ENCODE data around the gene MESD. TPM values are rescaled to one million over a fixed set of nuclear protein-coding genes. Genes with fewer than 3 reads are reported as not detected.

The MESD gene
- polyA plus RNA-seq, 1 of the 3 experiments (the other 2 are of a cell fraction): 15.2 TPM

GRCh38 chr15:80915472-80915871 lies 74.1 kb downstream of the MESD start:
- Histone ChIP-seq H3K27ac (ENCODE audit: low read depth in 2 of 2, low read length in 1 of 2) (no peak overlapping the region), H3F3A (replicated peaks; ENCODE audit: insufficient read depth) (no peaks in the 10 kb centered on the region), H3K9me3 (no peaks in the 10 kb centered on the region), H3K36me3 (replicated peaks in 1 of 2; ENCODE audit: control insufficient read depth in 1 of 2, insufficient read depth in 2 of 2, low read length in 1 of 2) (peaks cover 0 to 6% of the 10 kb centered on the region in 2 experiments), H3K4me3 (ENCODE audit: low read depth in 2 of 2, low read length in 1 of 2) (no peak overlapping the region), H4K20me1 (ENCODE audit: insufficient read depth) (no peaks in the 10 kb centered on the region), H3K79me2 (ENCODE audit: insufficient read depth) (no peaks in the 10 kb centered on the region), H3K4me1 (ENCODE audit: control insufficient read depth in 1 of 2, insufficient read depth in 2 of 2, low read depth in 1 of 2, low read length in 1 of 2) (no peaks in the 10 kb centered on the region), H3K4me2 (no peak overlapping the region), H3K27me3 (ENCODE audit: insufficient read depth) (no peaks in the 10 kb centered on the region), H3K9ac (no peak overlapping the region), H2AFZ (ENCODE audit: low read depth) (no peak overlapping the region), H3K9me2 (no peaks in the 10 kb centered on the region)
- CTCF ChIA-PET: no interaction called here
- no peak for DNase-seq
- POLR2A ChIA-PET: no interaction called here
- 78% methylated on average over 3 of the region's 3 CpGs for WGBS (ENCODE audit: low lambda C conversion rate)
- TF ChIP-seq POLR2AphosphoS5 (IDR thresholded peaks at IDR 0.05; ENCODE audit: low read depth, low read length): no peak
- TF ChIP-seq FOXJ3 (CRISPR knock-in tag; IDR thresholded peaks at IDR 0.05): no peak
- no peak for TF ChIP-seq REST (IDR thresholded peaks at IDR 0.05; ENCODE audit: low read depth, low read length)
- no peak for TF ChIP-seq NRF1 (IDR thresholded peaks at IDR 0.05; ENCODE audit: low read depth, low read length)
- no peak for TF ChIP-seq FOXM1 (IDR thresholded peaks at IDR 0.05; ENCODE audit: low read depth)

DNA sequence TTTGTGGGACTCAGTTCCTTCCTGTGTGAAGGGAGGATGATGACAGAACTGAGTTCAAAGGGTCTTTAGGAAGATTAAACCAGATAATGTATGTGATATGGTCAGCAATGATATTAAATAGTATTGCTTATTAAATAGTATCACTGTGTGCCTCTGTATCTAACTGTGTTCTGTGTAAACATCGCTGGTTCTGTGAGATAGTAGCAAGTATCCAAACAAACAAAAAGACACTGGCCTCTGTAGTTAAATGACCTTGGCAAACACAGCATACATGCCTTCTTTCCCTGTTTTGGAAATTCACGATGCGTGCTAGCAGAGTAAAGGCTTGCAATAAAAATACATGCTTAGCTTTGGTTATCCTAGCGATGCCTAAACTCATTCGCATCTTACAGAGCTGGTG lies 76.1 kb downstream of the MESD start:
- Histone ChIP-seq H3K79me2 (ENCODE audit: insufficient read depth) (no peaks in the 10 kb centered on the region), H3K4me3 (ENCODE audit: low read depth in 2 of 2, low read length in 1 of 2) (no peak overlapping the region), H3K9ac (no peak overlapping the region), H3K9me3 (no peaks in the 10 kb centered on the region), H3K27me3 (ENCODE audit: insufficient read depth) (no peaks in the 10 kb centered on the region), H3K4me1 (ENCODE audit: control insufficient read depth in 1 of 2, insufficient read depth in 2 of 2, low read depth in 1 of 2, low read length in 1 of 2) (no peaks in the 10 kb centered on the region), H2AFZ (ENCODE audit: low read depth) (no peak overlapping the region), H3K36me3 (replicated peaks in 1 of 2; ENCODE audit: control insufficient read depth in 1 of 2, insufficient read depth in 2 of 2, low read length in 1 of 2) (peaks cover 4 to 15% of the 10 kb centered on the region in 2 experiments), H4K20me1 (ENCODE audit: insufficient read depth) (no peaks in the 10 kb centered on the region), H3K27ac (ENCODE audit: low read depth in 2 of 2, low read length in 1 of 2) (no peak overlapping the region), H3F3A (replicated peaks; ENCODE audit: insufficient read depth) (no peaks in the 10 kb centered on the region), H3K4me2 (no peak overlapping the region), H3K9me2 (no peaks in the 10 kb centered on the region)
- ChIA-PET CTCF (no interaction called here), POLR2A (no interaction called here)
- TF ChIP-seq RXRA (IDR thresholded peaks at IDR 0.05; ENCODE audit: borderline replicate concordance, low read depth): no peak
- no peak for TF ChIP-seq ZBTB33 (IDR thresholded peaks at IDR 0.05; ENCODE audit: borderline replicate concordance, low read depth)
- TF ChIP-seq MEF2A (IDR thresholded peaks at IDR 0.05; ENCODE audit: borderline replicate concordance, low read depth): no peak
- TF ChIP-seq RAD21 (IDR thresholded peaks at IDR 0.05; ENCODE audit: low read length): no peak
- no peak for TF ChIP-seq FOSL2 (IDR thresholded peaks at IDR 0.05; ENCODE audit: borderline replicate concordance, low read depth)
- no peak for TF ChIP-seq ELF1 (IDR thresholded peaks at IDR 0.05)
- TF ChIP-seq SMC3 (IDR thresholded peaks at IDR 0.05; ENCODE audit: low read depth, low read length): no peak
- TF ChIP-seq, protein P1, sequence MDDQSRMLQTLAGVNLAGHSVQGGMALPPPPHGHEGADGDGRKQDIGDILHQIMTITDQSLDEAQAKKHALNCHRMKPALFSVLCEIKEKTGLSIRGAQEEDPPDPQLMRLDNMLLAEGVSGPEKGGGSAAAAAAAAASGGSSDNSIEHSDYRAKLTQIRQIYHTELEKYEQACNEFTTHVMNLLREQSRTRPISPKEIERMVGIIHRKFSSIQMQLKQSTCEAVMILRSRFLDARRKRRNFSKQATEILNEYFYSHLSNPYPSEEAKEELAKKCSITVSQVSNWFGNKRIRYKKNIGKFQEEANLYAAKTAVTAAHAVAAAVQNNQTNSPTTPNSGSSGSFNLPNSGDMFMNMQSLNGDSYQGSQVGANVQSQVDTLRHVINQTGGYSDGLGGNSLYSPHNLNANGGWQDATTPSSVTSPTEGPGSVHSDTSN (IDR thresholded peaks at IDR 0.05): no peak
- no peak for TF ChIP-seq TCF12 (IDR thresholded peaks at IDR 0.05)
- TF ChIP-seq, protein P2, sequence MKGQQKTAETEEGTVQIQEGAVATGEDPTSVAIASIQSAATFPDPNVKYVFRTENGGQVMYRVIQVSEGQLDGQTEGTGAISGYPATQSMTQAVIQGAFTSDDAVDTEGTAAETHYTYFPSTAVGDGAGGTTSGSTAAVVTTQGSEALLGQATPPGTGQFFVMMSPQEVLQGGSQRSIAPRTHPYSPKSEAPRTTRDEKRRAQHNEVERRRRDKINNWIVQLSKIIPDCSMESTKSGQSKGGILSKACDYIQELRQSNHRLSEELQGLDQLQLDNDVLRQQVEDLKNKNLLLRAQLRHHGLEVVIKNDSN (IDR thresholded peaks at IDR 0.05; ENCODE audit: borderline replicate concordance, low read depth): no peak
- no peak for TF ChIP-seq TAF1 (IDR thresholded peaks at IDR 0.05; ENCODE audit: borderline replicate concordance, low read depth, low read length)
- TF ChIP-seq FOXM1 (IDR thresholded peaks at IDR 0.05; ENCODE audit: low read depth): no peak
- no peak for TF ChIP-seq EZH2phosphoT487 (IDR thresholded peaks at IDR 0.05; ENCODE audit: borderline replicate concordance, low read depth)
- TF ChIP-seq, protein P3, sequence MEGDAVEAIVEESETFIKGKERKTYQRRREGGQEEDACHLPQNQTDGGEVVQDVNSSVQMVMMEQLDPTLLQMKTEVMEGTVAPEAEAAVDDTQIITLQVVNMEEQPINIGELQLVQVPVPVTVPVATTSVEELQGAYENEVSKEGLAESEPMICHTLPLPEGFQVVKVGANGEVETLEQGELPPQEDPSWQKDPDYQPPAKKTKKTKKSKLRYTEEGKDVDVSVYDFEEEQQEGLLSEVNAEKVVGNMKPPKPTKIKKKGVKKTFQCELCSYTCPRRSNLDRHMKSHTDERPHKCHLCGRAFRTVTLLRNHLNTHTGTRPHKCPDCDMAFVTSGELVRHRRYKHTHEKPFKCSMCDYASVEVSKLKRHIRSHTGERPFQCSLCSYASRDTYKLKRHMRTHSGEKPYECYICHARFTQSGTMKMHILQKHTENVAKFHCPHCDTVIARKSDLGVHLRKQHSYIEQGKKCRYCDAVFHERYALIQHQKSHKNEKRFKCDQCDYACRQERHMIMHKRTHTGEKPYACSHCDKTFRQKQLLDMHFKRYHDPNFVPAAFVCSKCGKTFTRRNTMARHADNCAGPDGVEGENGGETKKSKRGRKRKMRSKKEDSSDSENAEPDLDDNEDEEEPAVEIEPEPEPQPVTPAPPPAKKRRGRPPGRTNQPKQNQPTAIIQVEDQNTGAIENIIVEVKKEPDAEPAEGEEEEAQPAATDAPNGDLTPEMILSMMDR (IDR thresholded peaks at IDR 0.05): no peak
- no peak for TF ChIP-seq MXI1 (IDR thresholded peaks at IDR 0.05; ENCODE audit: low read depth, low read length)
- no peak for TF ChIP-seq SIN3A (IDR thresholded peaks at IDR 0.05; ENCODE audit: borderline replicate concordance, low read depth, low read length)
- WGBS (ENCODE audit: low lambda C conversion rate): 97% methylated on average over 5 of the region's 5 CpGs
- no peak for DNase-seq
